Calu3 (cell line): ENCODE measurements around the gene COL13A1. TPM values are rescaled to one million over a fixed set of nuclear protein-coding genes. Genes with fewer than 3 reads are reported as not detected.

ENCODE experiments used
- BruUV-seq: library from RNA; stranded (reverse); fragments of 400-500 nt; replicated peaks from 2 replicates; lab custom pipeline; 2021; lab: Mats Ljungman, UMichigan
- CTCF ChIA-PET: fragments of 300-600 bp; sonication (Branson Sonifier 250); formaldehyde crosslinking; loops from one replicate; lab custom pipeline; 2022; ENCODE audit warnings: antibody characterized with exemption; lab: Charles Lee
- DNase-seq: peaks from one replicate; pipeline ENCODE4 v3.0.0; 2022
- H3K27ac Mint-ChIP-seq: one replicate; pipeline ENCODE4 v1.8.0; 2022; ENCODE audit warnings: mixed read lengths; ENCODE audit not compliant: unreplicated experiment
- H3K27me3 Mint-ChIP-seq: one replicate; pipeline ENCODE4 v1.8.0; 2022; ENCODE audit warnings: mixed read lengths; ENCODE audit not compliant: unreplicated experiment
- H3K36me3 Mint-ChIP-seq: one replicate; pipeline ENCODE4 v1.8.0; 2022; ENCODE audit warnings: mild to moderate bottlenecking, moderate library complexity, mixed read lengths; ENCODE audit not compliant: insufficient read depth, unreplicated experiment
- H3K4me1 Mint-ChIP-seq: one replicate; pipeline ENCODE4 v1.8.0; 2022; ENCODE audit warnings: mild to moderate bottlenecking, low read depth, mixed read lengths; ENCODE audit not compliant: unreplicated experiment
- H3K4me3 Mint-ChIP-seq: one replicate; pipeline ENCODE4 v1.8.0; 2022; ENCODE audit warnings: mild to moderate bottlenecking, low read depth, moderate library complexity, mixed read lengths; ENCODE audit not compliant: unreplicated experiment
- H3K9me3 Mint-ChIP-seq: one replicate; pipeline ENCODE4 v1.8.0; 2022; ENCODE audit warnings: low read depth, mixed read lengths; ENCODE audit not compliant: unreplicated experiment
- intact Hi-C: fragments of 100-400 bp; cut with micrococcal nuclease; formaldehyde crosslinking; loops from one replicate; pipeline ENCODE4 v1.10.0; 2022; ENCODE audit not compliant: unreplicated experiment
- total RNA-seq: library from RNA; stranded (reverse); gene quantifications from 2 replicates; pipeline ENCODE4 v1.2.3, GENCODE V29; 2022
- TF ChIP-seq, protein P1 (sequence below): fragments of 200-600 bp; IDR thresholded peaks from one replicate; pipeline ENCODE4 v1.8.0; 2022; ENCODE audit warnings: antibody characterized with exemption; ENCODE audit not compliant: unreplicated experiment

Gene COL13A1
- total RNA-seq, 1 experiment from 2014 or later, result 0.24 TPM

DNA sequence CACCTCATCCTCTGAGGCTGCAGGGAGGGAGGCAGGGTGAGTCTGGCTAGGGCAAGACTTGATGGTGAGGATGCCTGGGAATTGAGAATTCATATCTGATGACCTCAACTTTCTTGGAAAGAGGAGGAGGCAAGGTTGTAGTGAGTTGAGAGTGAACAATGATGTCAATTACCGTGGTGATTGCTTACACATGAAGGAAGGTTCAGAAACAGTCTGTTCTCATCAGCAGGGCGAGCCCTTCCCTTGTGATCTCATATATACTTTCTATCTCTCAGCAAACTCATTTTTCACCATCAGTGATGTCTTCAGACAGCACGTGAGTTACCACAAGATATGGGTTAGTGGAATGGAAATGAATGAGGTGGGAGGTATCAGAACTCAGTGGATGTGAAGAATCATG lies 20.1 kb upstream of the COL13A1 start:
- no peak overlapping the region for H3K4me3 Mint-ChIP-seq
- intact Hi-C loops, result no loop called here
- no TSS peak for BruUV-seq
- H3K27me3 Mint-ChIP-seq, result peaks cover 8% of the 10 kb centered on the region
- DNase-seq, result no peak
- H3K36me3 Mint-ChIP-seq, result no peaks in the 10 kb centered on the region
- H3K27ac Mint-ChIP-seq, result no peak overlapping the region
- TF ChIP-seq, protein P1, sequence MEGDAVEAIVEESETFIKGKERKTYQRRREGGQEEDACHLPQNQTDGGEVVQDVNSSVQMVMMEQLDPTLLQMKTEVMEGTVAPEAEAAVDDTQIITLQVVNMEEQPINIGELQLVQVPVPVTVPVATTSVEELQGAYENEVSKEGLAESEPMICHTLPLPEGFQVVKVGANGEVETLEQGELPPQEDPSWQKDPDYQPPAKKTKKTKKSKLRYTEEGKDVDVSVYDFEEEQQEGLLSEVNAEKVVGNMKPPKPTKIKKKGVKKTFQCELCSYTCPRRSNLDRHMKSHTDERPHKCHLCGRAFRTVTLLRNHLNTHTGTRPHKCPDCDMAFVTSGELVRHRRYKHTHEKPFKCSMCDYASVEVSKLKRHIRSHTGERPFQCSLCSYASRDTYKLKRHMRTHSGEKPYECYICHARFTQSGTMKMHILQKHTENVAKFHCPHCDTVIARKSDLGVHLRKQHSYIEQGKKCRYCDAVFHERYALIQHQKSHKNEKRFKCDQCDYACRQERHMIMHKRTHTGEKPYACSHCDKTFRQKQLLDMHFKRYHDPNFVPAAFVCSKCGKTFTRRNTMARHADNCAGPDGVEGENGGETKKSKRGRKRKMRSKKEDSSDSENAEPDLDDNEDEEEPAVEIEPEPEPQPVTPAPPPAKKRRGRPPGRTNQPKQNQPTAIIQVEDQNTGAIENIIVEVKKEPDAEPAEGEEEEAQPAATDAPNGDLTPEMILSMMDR, result no peak
- CTCF ChIA-PET, result no interaction called here
- H3K4me1 Mint-ChIP-seq, result no peaks in the 10 kb centered on the region
- no peaks in the 10 kb centered on the region for H3K9me3 Mint-ChIP-seq

DNA sequence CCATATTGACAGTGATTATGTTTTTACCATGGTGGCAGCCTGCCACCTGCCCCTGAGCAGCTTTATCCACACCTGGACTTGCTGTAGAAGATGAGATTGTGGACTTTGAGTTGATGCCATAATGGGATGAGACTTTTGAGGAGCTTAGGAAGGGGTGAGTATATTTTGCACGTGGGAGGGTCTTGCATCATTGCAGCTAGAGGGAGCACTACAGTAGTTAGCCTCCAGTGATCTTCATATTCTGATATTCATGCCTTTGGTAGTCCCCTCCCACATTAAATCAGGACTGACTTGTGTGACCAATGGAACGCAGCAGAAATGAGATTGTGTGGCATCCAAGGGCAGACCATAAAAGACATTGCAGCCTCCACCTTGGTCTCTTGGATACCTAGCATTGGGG lies 18.2 kb upstream of the COL13A1 start:
- no peaks in the 10 kb centered on the region for H3K36me3 Mint-ChIP-seq
- CTCF ChIA-PET, result interaction anchor here (1.0 kb wide), 1 partner anchor 122 kb away, joined by 3 read pairs; no protein-coding TSS in a partner anchor
- H3K4me1 Mint-ChIP-seq, result no peaks in the 10 kb centered on the region
- intact Hi-C loops, result no loop called here
- DNase-seq, result no peak
- H3K4me3 Mint-ChIP-seq, result no peak overlapping the region
- H3K27ac Mint-ChIP-seq, result no peak overlapping the region
- TF ChIP-seq, protein P1, result no peak
- no TSS peak for BruUV-seq
- H3K27me3 Mint-ChIP-seq, result no peaks in the 10 kb centered on the region
- H3K9me3 Mint-ChIP-seq, result no peaks in the 10 kb centered on the region

DNA sequence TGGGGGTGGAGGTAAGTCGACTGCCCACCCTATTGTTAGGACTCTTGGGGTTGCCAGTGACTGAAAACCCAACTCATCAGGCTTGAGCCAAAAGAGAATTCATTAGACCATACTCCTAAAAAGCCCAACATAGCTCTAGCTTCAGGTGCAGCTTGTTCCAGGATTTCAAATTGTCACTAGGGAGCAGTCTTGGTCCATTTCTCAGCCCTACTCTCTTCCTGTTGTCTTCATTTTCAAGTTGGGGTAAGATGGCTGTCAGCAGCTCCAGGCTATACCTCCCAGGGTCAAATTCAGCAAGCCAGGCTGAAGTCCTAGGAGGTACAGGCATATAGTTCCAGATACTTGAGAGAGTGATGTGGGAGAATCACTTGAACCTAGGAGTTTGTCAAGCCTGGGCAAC lies 14.9 kb upstream of the COL13A1 start:
- TF ChIP-seq, protein P1, result no peak
- Mint-ChIP-seq H3K36me3 (no peaks in the 10 kb centered on the region), H3K9me3 (peaks cover 2% of the 10 kb centered on the region), H3K27ac (no peak overlapping the region), H3K27me3 (peaks cover 16% of the 10 kb centered on the region), H3K4me1 (no peaks in the 10 kb centered on the region), H3K4me3 (no peak overlapping the region)
- no peak for DNase-seq
- CTCF ChIA-PET, result interaction anchor here (0.7 to 3.0 kb wide), 9 partner anchors 10 to 360 kb away, joined by 3 to 37 read pairs (median 4); partner anchors contain the start of gene TYSND1
- BruUV-seq, result no TSS peak
- intact Hi-C loops, result loop anchor here (5.0 kb wide), 1 partner anchor 126 kb away; no protein-coding TSS in a partner anchor

DNA sequence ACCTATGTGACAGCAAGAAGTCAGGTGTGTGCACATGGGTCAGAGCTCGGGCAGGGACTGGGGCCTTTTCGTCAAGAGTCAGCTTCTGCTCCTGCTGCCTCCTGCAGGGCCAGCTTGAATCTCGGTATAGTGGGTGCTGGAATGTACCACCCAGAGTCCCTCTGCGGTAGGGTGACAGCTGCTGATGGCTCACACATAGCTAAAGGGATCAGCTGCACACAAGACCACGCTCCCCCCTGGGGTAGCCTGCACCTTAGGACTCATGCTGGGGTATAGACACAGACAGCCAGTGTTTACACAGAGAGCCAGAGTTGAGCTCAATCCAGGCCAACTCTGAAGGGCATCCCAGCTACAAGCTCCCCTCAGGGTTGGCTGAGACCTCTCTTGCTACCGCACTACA lies 14.0 kb upstream of the COL13A1 start:
- intact Hi-C loops, result loop anchor here (2.0 to 5.0 kb wide), 2 partner anchors 125 to 171 kb away; no protein-coding TSS in a partner anchor
- Mint-ChIP-seq H3K36me3 (no peaks in the 10 kb centered on the region), H3K9me3 (peaks cover 4% of the 10 kb centered on the region), H3K27me3 (peaks cover 25% of the 10 kb centered on the region), H3K27ac (no peak overlapping the region), H3K4me1 (no peaks in the 10 kb centered on the region), H3K4me3 (no peak overlapping the region)
- TF ChIP-seq, protein P1, result no peak
- CTCF ChIA-PET, result interaction anchor here (1.9 to 3.0 kb wide), 3 partner anchors 13 to 127 kb away, joined by 5 to 37 read pairs (median 11); no protein-coding TSS in a partner anchor
- BruUV-seq, result no TSS peak
- DNase-seq, result no peak
